GM20431 (cell line): Measurements from ENCODE around the gene ZNF343.
"Not testable (repeated sequence)": the region's sequence is repeated elsewhere in the genome, so short reads cannot be mapped to it uniquely, and the experiment has no call there.

Source experiments
- in situ Hi-C: fragments of 300-500 bp; cut with MseI, MboI; formaldehyde crosslinking; loops from one replicate; pipeline ENCODE4 v1.15.0; 2020; ENCODE audit warnings: low sequenced_read_pairs; ENCODE audit not compliant: unreplicated experiment

The ZNF343 gene

GRCh38 chr20:2522826-2523429, 14.2 kb upstream of the ZNF343 start:
- in situ Hi-C loops, result not testable (repeated sequence)

- in situ Hi-C loops, result no loop called here
Measured at GRCh38 chr20:2521369-2522305, 12.9 kb upstream of the ZNF343 start.

DNA sequence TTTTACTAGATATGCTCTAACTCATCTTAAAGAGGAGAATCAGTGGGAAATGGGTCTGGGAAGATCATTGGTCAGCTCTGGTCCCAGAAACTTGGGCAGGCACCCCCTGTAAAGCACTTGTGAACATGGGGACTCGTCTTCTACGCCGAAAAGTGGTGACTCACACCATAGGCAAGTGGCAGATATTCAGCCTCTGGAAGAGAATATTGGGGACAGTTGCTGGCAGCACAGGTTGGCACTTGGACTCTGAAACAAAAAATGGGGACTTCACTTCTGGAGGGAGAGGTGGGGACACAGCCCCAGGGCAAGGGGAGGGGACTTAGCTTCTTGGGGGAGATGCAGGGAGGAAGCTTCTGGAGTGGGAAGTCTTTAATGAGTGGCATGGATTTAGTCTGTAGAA, 11.9 kb upstream of the ZNF343 start:
- in situ Hi-C loops, result no loop called here

DNA sequence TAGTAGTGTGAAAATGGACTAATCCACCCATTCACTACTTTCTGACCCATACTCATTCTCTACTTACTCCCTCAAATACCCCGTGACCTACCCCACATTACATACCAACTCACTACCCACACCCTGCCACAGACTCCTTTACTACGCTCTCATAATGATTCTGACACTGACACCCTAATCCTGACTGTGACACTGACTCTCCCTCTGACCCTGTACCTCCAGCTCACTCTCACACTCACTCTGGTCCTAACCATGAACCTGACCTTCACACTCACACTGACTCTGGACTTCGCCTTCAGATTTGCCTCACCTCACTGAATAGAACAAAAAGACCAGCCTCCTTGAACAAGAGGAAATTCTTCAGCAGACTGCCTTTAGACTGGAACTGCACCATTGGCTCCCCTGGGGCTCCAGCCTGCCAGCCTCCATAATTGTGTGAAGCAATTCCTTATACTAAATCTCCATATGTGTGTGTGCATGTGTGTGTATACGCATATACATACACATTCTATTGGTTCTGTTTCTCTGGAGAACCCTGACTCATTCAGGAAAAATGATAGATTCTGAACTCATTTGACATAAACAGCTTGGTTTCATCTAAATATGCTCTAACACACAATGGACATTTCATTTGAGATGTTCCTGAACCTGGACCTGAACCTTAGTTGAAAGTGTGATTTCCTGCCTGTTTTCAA, 10.5 kb upstream of the ZNF343 start:
- in situ Hi-C loops, result no loop called here

DNA sequence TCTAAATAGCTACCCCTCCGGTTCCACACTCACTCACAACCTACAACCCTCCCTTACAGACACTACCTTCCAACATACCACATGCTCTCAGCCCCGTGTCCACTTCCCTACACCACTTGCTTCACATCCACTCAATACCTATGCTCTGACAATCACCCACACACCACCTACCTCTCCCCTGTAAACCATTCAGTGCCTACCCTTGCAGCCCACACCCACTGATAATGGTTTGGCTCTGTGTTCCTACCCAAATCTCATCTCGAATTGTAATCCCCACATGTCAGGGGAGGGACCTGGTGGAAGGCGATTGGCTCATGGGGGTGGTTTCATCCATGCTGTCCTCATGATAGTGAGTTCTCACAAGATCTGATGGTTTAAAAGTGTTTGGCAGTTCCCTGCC, 9.8 kb upstream of the ZNF343 start:
- in situ Hi-C loops, result no loop called here

GRCh38 chr20:2518096-2518495, 9.4 kb upstream of the ZNF343 start:
- in situ Hi-C loops, result no loop called here

- in situ Hi-C loops, result no loop called here
Measured at GRCh38 chr20:2516399-2516798, 7.7 kb upstream of the ZNF343 start.

DNA sequence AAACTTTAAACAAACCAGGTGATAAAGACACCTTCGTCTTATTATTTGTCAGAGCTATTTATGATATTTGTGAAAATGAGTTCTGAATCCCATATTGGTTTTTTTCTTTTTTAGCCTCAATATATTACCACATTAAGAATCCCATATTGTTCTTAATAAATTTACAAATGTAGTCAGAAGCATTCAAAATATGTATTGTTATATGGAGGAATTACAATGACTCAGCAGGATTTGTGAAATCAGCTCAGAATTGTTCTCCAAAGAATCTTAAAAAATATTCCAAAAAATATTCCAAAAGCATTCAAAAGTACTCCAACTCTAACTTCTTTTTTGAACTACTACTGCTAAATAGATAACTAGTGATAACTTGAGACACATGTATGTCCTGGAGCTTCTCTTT, 6.5 kb upstream of the ZNF343 start:
- in situ Hi-C loops, result no loop called here

DNA sequence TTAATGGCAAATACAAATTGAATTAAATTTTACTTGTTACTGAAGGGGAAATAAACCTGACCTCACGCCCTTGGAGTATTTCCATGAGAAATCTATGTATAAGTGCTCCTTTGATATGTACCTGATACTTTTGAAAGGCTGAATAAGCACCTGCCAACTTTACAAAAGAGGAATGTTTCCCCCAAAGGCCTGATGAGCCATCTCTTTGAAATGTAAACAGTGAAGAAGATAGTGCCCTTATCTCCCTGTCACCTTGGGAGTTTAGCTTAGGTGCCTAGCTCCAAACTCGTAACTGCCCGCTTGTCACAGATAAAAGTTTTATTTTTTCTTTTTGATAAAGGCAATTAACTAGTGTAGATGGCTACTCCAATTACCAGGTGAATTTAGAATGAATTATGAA, 1.1 kb upstream of the ZNF343 start:
- in situ Hi-C loops, result no loop called here

DNA sequence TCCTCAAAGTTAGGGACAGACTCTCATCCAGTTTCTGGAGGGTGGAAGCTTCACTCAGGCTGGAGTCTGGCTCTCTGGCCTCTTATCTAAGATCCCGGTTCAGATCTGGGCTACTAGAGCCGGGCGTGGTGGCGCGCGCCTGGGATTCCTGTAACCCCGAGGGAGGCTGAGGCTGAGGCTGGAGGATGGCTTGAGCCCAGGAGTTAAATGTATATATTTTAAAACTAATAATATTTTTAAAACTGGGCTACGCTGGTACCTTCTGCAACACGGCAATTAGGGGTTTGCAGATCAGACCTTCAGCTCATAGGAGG, 710 bp upstream of the ZNF343 start:
- in situ Hi-C loops, result no loop called here

- in situ Hi-C loops, result no loop called here
Measured at GRCh38 chr20:2507875-2508630, 662 bp downstream of the ZNF343 start.

DNA sequence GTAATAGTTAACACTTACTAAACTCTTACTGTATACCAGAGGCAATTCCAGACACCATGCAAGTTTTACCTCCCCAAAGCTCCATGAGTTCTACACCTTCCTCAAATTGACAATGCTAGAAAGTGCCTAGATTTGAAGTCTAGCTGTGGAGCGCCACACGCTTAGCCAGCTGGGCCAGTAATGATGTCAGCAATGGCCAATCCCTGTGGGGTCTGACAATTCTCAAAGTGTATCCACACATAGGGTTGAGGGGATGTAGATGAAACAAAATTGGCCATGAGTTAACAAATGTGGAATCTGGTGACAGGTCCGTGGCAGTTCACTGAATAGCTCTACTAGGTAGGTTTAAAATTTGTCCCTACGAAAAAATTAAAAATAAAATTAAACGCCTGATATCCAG, 1.3 kb downstream of the ZNF343 start:
- in situ Hi-C loops, result no loop called here

DNA sequence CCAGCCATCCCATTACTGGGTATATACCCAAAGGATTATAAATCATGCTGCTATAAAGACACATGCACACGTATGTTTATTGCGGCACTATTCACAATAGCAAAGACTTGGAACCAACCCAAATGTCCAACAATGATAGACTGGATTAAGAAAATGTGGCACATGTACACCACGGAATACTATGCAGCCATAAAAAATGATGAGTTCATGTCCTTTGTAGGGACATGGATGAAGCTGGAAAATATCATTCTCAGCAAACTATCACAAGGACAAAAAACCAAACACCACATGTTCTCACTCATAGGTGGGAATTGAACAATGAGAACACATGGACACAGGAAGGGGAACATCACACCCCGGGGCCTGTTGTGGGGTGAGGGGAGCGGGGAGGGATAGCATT, 2.3 kb downstream of the ZNF343 start:
- in situ Hi-C loops, result not testable (repeated sequence)

DNA sequence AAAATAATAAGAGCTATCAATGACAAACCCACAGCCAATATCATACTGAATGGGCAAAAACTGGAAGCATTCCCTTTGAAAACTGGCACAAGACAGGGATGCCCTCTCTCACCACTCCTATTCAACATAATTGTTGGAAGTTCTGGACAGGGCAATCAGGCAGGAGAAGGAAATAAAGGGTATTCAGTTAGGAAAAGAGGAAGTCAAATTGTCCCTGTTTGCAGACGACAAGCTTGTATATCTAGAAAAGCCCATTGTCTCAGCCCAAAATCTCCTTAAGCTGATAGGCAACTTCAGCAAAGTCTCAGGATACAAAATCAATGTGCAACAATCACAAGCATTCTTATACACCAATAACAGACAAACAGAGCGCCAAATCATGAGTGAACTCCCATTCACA, 3.9 kb downstream of the ZNF343 start:
- in situ Hi-C loops, result not testable (repeated sequence)

DNA sequence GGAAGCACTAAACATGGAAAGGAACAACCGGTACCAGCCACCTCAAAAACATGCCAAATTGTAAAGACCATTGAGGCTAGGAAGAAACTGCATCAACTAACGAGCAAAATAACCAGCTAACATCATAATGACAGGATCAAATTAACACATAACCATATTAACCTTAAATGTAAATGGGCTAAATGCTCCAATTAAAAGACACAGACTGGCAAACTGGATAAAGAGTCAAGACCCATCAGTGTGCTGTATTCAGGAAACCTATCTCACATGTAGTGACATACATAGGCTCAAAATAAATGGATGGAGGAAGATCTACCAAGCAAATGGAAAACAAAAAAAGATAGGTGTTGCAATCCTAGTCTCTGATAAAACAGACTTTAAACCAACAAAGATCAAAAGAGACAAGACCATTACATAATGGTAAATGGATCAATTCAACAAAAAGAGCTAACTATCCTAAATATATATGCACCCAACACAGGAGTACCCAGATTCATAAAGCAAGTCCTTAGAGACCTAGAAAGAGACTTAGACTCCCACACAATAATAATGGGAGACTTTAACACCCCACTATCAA, 5.8 kb downstream of the ZNF343 start:
- in situ Hi-C loops, result not testable (repeated sequence)

- in situ Hi-C loops, result no loop called here
Measured at GRCh38 chr20:2485661-2486060, 23.1 kb downstream of the ZNF343 start.

GRCh38 chr20:2485080-2485479, 23.6 kb downstream of the ZNF343 start:
- in situ Hi-C loops, result no loop called here

- in situ Hi-C loops, result no loop called here
Measured at GRCh38 chr20:2483504-2483903, 25.2 kb downstream of the ZNF343 start.

DNA sequence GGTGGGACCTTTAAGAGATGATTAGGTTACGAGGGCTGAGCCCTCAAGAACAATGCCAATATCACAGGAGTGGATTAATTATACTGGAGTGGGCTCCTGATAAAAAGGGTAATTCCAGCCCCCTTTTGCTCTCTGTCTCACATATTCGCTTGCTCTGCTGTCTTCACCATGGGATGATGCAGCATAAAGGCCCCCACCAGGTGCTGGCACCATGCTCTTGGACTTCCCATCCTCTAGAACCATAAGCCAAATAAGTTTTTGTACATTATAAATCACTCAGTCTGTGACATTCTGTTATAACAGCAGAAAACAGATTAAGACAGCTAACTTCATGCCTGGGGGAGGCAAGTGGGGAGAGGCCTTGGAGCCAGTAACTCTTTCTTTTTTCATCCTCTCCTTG, 28.3 kb downstream of the ZNF343 start:
- in situ Hi-C loops, result no loop called here
